Measurements from ENCODE around the gene MCC. TPM values are rescaled to one million over a fixed set of nuclear protein-coding genes. Genes with fewer than 3 reads are reported as not detected.

The MCC gene
- total RNA-seq, 2 donors from 2014 or later = 164 to 187 TPM

DNA sequence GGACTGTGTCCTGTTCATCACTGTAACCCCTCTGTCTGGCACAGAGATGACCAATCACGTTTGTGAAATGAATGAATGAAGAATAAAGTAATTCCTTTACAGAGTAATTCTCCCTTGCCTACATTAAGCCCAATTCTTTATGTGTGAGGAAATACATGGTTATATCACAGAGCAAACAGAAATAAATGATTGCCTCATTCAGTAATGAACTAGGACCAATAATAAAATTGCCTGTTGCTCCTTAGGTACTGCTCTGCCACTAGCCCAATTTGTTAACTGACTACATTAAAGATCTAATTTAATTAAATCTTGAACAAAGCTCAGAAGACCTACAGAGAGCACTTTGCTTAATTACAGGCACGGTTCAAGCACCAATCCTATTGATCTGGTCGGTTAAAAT is 389.9 kb downstream of the MCC start:
- peaks cover 92% of the 10 kb centered on the region for H3K36me3 ChIP-seq (ENCODE audit: control insufficient read depth, insufficient read depth, low read length)
- H3K27me3 ChIP-seq (ENCODE audit: control insufficient read depth, insufficient read depth, low read length, poor library complexity, severe bottlenecking) = no peaks in the 10 kb centered on the region
- no peak for DNase-seq
- TF ChIP-seq, protein P1, sequence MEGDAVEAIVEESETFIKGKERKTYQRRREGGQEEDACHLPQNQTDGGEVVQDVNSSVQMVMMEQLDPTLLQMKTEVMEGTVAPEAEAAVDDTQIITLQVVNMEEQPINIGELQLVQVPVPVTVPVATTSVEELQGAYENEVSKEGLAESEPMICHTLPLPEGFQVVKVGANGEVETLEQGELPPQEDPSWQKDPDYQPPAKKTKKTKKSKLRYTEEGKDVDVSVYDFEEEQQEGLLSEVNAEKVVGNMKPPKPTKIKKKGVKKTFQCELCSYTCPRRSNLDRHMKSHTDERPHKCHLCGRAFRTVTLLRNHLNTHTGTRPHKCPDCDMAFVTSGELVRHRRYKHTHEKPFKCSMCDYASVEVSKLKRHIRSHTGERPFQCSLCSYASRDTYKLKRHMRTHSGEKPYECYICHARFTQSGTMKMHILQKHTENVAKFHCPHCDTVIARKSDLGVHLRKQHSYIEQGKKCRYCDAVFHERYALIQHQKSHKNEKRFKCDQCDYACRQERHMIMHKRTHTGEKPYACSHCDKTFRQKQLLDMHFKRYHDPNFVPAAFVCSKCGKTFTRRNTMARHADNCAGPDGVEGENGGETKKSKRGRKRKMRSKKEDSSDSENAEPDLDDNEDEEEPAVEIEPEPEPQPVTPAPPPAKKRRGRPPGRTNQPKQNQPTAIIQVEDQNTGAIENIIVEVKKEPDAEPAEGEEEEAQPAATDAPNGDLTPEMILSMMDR (conservative IDR thresholded peaks at IDR 0.05) = no peak
- no peaks in the 10 kb centered on the region for H3K9me3 ChIP-seq (ENCODE audit: control insufficient read depth, low read length)
- Mint-ChIP-seq H3K9me3 (no peaks in the 10 kb centered on the region), H3K36me3 (ENCODE audit: low read depth) (peaks cover 88% of the 10 kb centered on the region), H3K27ac (no peak overlapping the region), H3K27me3 (ENCODE audit: insufficient read depth) (no peaks in the 10 kb centered on the region), H3K4me3 (no peak overlapping the region), H3K4me1 (no peaks in the 10 kb centered on the region)
- H3K4me1 ChIP-seq (ENCODE audit: control insufficient read depth, insufficient read depth, low read length) = no peaks in the 10 kb centered on the region
- H3K27ac ChIP-seq (ENCODE audit: low read depth, low read length) = no peak overlapping the region
- WGBS, 2 experiments (ENCODE audit: insufficient coverage in 1 of 2, insufficient read length in 1 of 2) = 95 to 100% methylated on average over 2 of the region's 3 CpGs
- no peak overlapping the region for H3K4me3 ChIP-seq (ENCODE audit: low read length)
- no peak overlapping the region for H3K9ac ChIP-seq (ENCODE audit: extremely low read depth, low read length, poor library complexity, severe bottlenecking)

GRCh38 chr5:113095831-113096230 is 392.4 kb downstream of the MCC start:
- Histone ChIP-seq H3K9ac (ENCODE audit: extremely low read depth, low read length, poor library complexity, severe bottlenecking) (no peak overlapping the region), H3K4me3 (ENCODE audit: low read length) (no peak overlapping the region), H3K27me3 (ENCODE audit: control insufficient read depth, insufficient read depth, low read length, poor library complexity, severe bottlenecking) (no peaks in the 10 kb centered on the region), H3K4me1 (ENCODE audit: control insufficient read depth, insufficient read depth, low read length) (no peaks in the 10 kb centered on the region), H3K36me3 (ENCODE audit: control insufficient read depth, insufficient read depth, low read length) (peaks cover 94% of the 10 kb centered on the region), H3K27ac (ENCODE audit: low read depth, low read length) (no peak overlapping the region), H3K9me3 (ENCODE audit: control insufficient read depth, low read length) (no peaks in the 10 kb centered on the region)
- Mint-ChIP-seq H3K9me3 (no peaks in the 10 kb centered on the region), H3K4me3 (no peak overlapping the region), H3K36me3 (ENCODE audit: low read depth) (peaks cover 87% of the 10 kb centered on the region), H3K4me1 (peaks cover 5% of the 10 kb centered on the region), H3K27me3 (ENCODE audit: insufficient read depth) (no peaks in the 10 kb centered on the region), H3K27ac (no peak overlapping the region)
- DNase-seq = no peak
- WGBS, 2 experiments (ENCODE audit: insufficient coverage in 1 of 2, insufficient read length in 1 of 2) = 96 to 100% methylated on average over 1 to 2 of the region's 2 CpGs
- TF ChIP-seq, protein P1 (conservative IDR thresholded peaks at IDR 0.05) = no peak

GRCh38 chr5:113093558-113093957 is 394.7 kb downstream of the MCC start:
- Mint-ChIP-seq H3K27ac (no peak overlapping the region), H3K4me1 (peaks cover 8% of the 10 kb centered on the region), H3K9me3 (no peaks in the 10 kb centered on the region), H3K36me3 (ENCODE audit: low read depth) (peaks cover 84% of the 10 kb centered on the region), H3K4me3 (no peak overlapping the region), H3K27me3 (ENCODE audit: insufficient read depth) (no peaks in the 10 kb centered on the region)
- DNase-seq = no peak
- no peak overlapping the region for H3K27ac ChIP-seq (ENCODE audit: low read depth, low read length)
- no peak overlapping the region for H3K4me3 ChIP-seq (ENCODE audit: low read length)
- no peaks in the 10 kb centered on the region for H3K4me1 ChIP-seq (ENCODE audit: control insufficient read depth, insufficient read depth, low read length)
- 87 to 93% methylated on average over 3 of the region's 3 CpGs for WGBS, 2 experiments (ENCODE audit: insufficient coverage in 1 of 2, insufficient read length in 1 of 2)
- peaks cover 94% of the 10 kb centered on the region for H3K36me3 ChIP-seq (ENCODE audit: control insufficient read depth, insufficient read depth, low read length)
- no peak overlapping the region for H3K9ac ChIP-seq (ENCODE audit: extremely low read depth, low read length, poor library complexity, severe bottlenecking)
- no peaks in the 10 kb centered on the region for H3K9me3 ChIP-seq (ENCODE audit: control insufficient read depth, low read length)
- TF ChIP-seq, protein P1 (conservative IDR thresholded peaks at IDR 0.05) = no peak
- no peaks in the 10 kb centered on the region for H3K27me3 ChIP-seq (ENCODE audit: control insufficient read depth, insufficient read depth, low read length, poor library complexity, severe bottlenecking)
